ENCODE data around the gene CDH4. TPM values are rescaled to one million over a fixed set of nuclear protein-coding genes. Genes with fewer than 3 reads are reported as not detected.

Gene CDH4
- total and polyA plus RNA-seq, 2 of the 8 experiments (the other 6 are each of a cell fraction or from before 2014, with no cell fraction given): 4.3 to 7.9 TPM

GRCh38 chr20:61492065-61492464, 240.0 kb downstream of the CDH4 start (continued):
- TF ChIP-seq CHD7 (IDR thresholded peaks at IDR 0.05; ENCODE audit: insufficient replicate concordance, low read length) (no peak), KDM4A (IDR thresholded peaks at IDR 0.05; ENCODE audit: low read depth, low read length, severe bottlenecking) (no peak), SAP30 (IDR thresholded peaks at IDR 0.05; ENCODE audit: insufficient read depth, insufficient replicate concordance, low read length) (no peak), SP2 (IDR thresholded peaks at IDR 0.05; ENCODE audit: low read length) (no peak)

Measured in H1 (cell line).